Measurements from ENCODE around the gene GALNT4. TPM values are rescaled to one million over a fixed set of nuclear protein-coding genes. Genes with fewer than 3 reads are reported as not detected.

Gene GALNT4
- total and polyA plus RNA-seq, 2 of the 13 experiments (the other 11 are each of a cell fraction or from before 2014, with no cell fraction given): 4.9 to 6.8 TPM

DNA sequence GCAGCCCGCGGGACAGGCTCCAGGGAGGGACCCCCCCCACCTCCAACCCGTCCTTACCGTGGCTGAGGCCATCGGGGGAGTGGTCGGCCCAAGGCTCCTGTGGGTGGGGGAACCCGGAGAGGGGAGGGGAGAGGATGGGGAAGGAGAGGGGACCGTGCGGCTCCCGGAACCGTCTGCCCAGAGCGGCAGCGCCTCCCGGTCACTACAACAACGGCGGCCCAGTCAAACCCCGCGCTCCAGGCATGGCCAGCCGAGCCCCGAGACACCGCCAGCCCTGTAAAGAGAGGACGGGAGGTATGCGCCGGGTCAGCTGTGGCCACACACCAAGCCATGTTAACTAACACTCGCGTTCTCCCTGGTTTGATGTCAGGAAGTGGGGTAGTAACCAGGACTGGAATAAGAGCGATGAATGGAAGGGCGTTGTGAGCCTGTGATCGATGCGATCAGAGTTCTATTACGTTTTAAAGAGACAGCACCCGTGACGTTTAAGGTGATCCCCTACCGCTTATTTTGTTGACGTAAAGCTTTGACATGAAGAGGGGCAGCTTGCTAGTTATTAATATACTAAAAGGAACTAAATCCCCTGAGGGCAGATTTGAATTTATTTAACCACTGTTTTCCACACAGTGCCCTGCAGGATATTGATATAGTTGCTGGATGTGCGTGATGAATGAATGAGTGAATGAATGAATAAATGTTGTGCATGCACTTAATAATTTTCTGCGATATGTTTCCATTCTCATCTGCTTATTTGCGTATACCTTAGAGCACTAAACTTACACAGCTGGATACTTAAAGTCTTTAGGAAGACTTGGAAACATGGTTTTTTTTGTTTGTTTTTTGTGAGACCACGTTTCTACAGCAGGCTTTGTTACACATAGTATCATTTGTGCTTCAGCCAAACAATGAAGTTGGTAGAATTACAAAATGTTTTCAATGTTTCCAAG lies 1.5 kb upstream of the GALNT4 start, which contains the start of gene POC1B (continued):
- TF ChIP-seq, protein P1, sequence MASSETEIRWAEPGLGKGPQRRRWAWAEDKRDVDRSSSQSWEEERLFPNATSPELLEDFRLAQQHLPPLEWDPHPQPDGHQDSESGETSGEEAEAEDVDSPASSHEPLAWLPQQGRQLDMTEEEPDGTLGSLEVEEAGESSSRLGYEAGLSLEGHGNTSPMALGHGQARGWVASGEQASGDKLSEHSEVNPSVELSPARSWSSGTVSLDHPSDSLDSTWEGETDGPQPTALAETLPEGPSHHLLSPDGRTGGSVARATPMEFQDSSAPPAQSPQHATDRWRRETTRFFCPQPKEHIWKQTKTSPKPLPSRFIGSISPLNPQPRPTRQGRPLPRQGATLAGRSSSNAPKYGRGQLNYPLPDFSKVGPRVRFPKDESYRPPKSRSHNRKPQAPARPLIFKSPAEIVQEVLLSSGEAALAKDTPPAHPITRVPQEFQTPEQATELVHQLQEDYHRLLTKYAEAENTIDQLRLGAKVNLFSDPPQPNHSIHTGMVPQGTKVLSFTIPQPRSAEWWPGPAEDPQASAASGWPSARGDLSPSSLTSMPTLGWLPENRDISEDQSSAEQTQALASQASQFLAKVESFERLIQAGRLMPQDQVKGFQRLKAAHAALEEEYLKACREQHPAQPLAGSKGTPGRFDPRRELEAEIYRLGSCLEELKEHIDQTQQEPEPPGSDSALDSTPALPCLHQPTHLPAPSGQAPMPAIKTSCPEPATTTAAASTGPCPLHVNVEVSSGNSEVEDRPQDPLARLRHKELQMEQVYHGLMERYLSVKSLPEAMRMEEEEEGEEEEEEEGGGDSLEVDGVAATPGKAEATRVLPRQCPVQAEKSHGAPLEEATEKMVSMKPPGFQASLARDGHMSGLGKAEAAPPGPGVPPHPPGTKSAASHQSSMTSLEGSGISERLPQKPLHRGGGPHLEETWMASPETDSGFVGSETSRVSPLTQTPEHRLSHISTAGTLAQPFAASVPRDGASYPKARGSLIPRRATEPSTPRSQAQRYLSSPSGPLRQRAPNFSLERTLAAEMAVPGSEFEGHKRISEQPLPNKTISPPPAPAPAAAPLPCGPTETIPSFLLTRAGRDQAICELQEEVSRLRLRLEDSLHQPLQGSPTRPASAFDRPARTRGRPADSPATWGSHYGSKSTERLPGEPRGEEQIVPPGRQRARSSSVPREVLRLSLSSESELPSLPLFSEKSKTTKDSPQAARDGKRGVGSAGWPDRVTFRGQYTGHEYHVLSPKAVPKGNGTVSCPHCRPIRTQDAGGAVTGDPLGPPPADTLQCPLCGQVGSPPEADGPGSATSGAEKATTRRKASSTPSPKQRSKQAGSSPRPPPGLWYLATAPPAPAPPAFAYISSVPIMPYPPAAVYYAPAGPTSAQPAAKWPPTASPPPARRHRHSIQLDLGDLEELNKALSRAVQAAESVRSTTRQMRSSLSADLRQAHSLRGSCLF (CRISPR knock-in tag; IDR thresholded peaks at IDR 0.05; ENCODE audit: borderline replicate concordance): no peak
- no peak; the same call in 1 of the 2 replicates for TF ChIP-seq ZBTB33 (CRISPR knock-in tag; IDR thresholded peaks at IDR 0.05)
- peak; percentile 39; the same call in 1 of the 2 replicates for TF ChIP-seq SNAPC5 (CRISPR knock-in tag; IDR thresholded peaks at IDR 0.05; ENCODE audit: borderline replicate concordance)
- TF ChIP-seq NR2F2 (IDR thresholded peaks at IDR 0.05; ENCODE audit: borderline replicate concordance, low read depth): peak; percentile 26; the same call in 1 of the 2 replicates
- no peak for TF ChIP-seq FOXA1 (IDR thresholded peaks at IDR 0.05)
- peak; percentile 36; the same call in 1 of the 2 replicates for TF ChIP-seq FOXA1 (CRISPR knock-in tag; IDR thresholded peaks at IDR 0.05)
- peak; percentile 68 for TF ChIP-seq ZMYM3 (CRISPR knock-in tag; IDR thresholded peaks at IDR 0.05)
- TF ChIP-seq, protein P2, sequence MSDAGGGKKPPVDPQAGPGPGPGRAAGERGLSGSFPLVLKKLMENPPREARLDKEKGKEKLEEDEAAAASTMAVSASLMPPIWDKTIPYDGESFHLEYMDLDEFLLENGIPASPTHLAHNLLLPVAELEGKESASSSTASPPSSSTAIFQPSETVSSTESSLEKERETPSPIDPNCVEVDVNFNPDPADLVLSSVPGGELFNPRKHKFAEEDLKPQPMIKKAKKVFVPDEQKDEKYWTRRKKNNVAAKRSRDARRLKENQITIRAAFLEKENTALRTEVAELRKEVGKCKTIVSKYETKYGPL (CRISPR knock-in tag; IDR thresholded peaks at IDR 0.05): no peak
- TF ChIP-seq NR2C2 (CRISPR knock-in tag; IDR thresholded peaks at IDR 0.05; ENCODE audit: borderline replicate concordance): peak; percentile 74
- TF ChIP-seq, protein P3, sequence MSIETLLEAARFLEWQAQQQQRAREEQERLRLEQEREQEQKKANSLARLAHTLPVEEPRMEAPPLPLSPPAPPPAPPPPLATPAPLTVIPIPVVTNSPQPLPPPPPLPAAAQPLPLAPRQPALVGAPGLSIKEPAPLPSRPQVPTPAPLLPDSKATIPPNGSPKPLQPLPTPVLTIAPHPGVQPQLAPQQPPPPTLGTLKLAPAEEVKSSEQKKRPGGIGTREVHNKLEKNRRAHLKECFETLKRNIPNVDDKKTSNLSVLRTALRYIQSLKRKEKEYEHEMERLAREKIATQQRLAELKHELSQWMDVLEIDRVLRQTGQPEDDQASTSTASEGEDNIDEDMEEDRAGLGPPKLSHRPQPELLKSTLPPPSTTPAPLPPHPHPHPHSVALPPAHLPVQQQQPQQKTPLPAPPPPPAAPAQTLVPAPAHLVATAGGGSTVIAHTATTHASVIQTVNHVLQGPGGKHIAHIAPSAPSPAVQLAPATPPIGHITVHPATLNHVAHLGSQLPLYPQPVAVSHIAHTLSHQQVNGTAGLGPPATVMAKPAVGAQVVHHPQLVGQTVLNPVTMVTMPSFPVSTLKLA (IDR thresholded peaks at IDR 0.05): no peak
- TF ChIP-seq TRIM24 (CRISPR knock-in tag; IDR thresholded peaks at IDR 0.05): 0 out of 2 replicates have a peak, but pooled peaks have one; percentile 32
- peak; percentile 77; the same call in 1 of the 2 replicates for TF ChIP-seq ZC3H13 (CRISPR knock-in tag; IDR thresholded peaks at IDR 0.05)
- peak; percentile 62 for TF ChIP-seq FOSL2 (CRISPR knock-in tag; IDR thresholded peaks at IDR 0.05)
- 0 out of 2 replicates have a peak, but pooled peaks have one; percentile 69 for TF ChIP-seq ZNF607 (CRISPR knock-in tag; IDR thresholded peaks at IDR 0.05; ENCODE audit: borderline replicate concordance)
- peak; percentile 61; the same call in 1 of the 2 replicates for TF ChIP-seq BORCS8-MEF2B (CRISPR knock-in tag; IDR thresholded peaks at IDR 0.05)
- no peak for TF ChIP-seq NFATC3 (CRISPR knock-in tag; IDR thresholded peaks at IDR 0.05)
- peak; percentile 72; the same call in 1 of the 2 replicates for TF ChIP-seq ZNF614 (CRISPR knock-in tag; IDR thresholded peaks at IDR 0.05; ENCODE audit: borderline replicate concordance)
- TF ChIP-seq E2F5 (CRISPR knock-in tag; conservative IDR thresholded peaks at IDR 0.05): peak; percentile 80; the same call in 1 of the 2 replicates
